OCI-LY1 (cell line): ENCODE results near the gene FILIP1L.

Experiments
- CTCF ChIP-seq: fragments of 200-600 bp; sonication (generic), shearing (Covaris generic); IDR thresholded peaks from 2 replicates; pipeline ENCODE4 v1.5.1; 2017; ENCODE audit warnings: mild to moderate bottlenecking, antibody characterized with exemption, low read length, moderate library complexity, mixed read lengths
- EZH2 ChIP-seq: fragments of 200-600 bp; sonication (generic), shearing (Covaris generic); IDR thresholded peaks from 2 replicates; pipeline ENCODE4 v1.8.0; 2017; ENCODE audit warnings: borderline replicate concordance, mixed run types, mild to moderate bottlenecking, antibody characterized with exemption, low read length, moderate library complexity, mixed read lengths

- TF ChIP-seq CTCF (0 out of 2 replicates have a peak, but pooled peaks have one; percentile 9), EZH2 (no peak)
Observed at GRCh38 chr3:100006570-100007271, 107.6 kb downstream of the FILIP1L start.
